C4-2B (cell line): ENCODE data around the gene TLL2.

ENCODE experiments used
- H3K27ac ChIP-seq: fragments of 450-650 bp; 2 replicates; pipeline ENCODE4 v1.5.1; 2017
- ZFX ChIP-seq: fragments of 450-650 bp; IDR thresholded peaks from 2 replicates; pipeline ENCODE4 v1.6.1; 2017
- TF ChIP-seq, protein P1 (sequence below): fragments of 450-650 bp; conservative IDR thresholded peaks from 2 replicates; pipeline ENCODE4 v1.5.1; 2017; ENCODE audit warnings: mild to moderate bottlenecking

The TLL2 gene

DNA sequence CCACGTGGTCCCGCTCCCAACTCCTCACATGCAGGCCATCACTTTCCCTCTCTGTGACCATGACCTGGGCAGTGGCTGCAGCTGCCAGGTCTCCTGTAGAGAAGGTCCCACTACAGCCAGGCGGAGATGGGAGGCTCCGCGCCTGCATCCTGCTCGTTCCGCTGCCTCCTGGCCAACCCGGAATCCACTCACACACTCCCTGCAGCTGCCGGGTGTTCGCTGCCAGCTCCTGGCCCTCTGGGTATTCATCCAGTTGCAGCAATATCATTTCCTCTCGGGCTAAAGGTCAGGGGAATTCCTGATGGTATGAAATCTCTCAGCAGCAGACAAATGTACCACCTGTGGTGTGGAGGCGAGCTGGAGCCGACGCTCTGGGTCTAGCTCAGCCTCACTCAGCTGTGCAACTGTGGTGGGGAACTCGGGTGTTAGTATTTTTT lies 65.7 kb downstream of the TLL2 start:
- TF ChIP-seq, protein P1, sequence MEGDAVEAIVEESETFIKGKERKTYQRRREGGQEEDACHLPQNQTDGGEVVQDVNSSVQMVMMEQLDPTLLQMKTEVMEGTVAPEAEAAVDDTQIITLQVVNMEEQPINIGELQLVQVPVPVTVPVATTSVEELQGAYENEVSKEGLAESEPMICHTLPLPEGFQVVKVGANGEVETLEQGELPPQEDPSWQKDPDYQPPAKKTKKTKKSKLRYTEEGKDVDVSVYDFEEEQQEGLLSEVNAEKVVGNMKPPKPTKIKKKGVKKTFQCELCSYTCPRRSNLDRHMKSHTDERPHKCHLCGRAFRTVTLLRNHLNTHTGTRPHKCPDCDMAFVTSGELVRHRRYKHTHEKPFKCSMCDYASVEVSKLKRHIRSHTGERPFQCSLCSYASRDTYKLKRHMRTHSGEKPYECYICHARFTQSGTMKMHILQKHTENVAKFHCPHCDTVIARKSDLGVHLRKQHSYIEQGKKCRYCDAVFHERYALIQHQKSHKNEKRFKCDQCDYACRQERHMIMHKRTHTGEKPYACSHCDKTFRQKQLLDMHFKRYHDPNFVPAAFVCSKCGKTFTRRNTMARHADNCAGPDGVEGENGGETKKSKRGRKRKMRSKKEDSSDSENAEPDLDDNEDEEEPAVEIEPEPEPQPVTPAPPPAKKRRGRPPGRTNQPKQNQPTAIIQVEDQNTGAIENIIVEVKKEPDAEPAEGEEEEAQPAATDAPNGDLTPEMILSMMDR: no peak
- TF ChIP-seq ZFX: no peak
- no peak overlapping the region for H3K27ac ChIP-seq

DNA sequence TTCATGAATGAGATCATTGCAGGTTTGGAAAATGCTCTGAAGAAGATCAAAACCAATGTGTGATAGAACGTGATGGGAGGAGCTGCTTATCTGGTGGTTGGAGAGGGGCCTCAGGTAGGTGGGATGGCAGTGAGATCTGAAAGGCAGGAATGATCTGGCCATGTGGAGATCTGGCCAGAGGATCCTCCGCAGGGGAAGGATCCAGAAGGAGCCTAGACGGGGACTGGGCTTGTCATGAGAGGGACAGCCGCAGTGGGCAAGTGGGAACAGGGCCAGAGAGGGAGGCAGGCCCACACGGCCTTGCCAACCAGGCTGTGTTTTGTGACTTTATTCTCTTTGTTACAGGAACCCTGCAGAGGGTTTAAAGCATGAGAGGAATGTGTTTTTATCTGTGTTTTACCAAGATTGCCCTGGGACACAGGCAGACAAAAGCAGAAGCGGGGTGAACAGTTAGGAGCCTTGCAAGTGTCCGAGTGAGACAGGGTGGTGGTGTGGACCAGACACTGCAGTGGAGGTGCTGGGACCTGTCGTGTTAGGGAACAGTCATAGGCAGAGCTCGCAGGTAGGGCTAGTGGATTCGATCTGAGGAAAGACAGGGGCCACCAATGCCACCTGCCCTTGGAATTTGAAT lies 66.6 kb downstream of the TLL2 start:
- TF ChIP-seq, protein P1: no peak
- TF ChIP-seq ZFX: no peak
- H3K27ac ChIP-seq: no peak overlapping the region

DNA sequence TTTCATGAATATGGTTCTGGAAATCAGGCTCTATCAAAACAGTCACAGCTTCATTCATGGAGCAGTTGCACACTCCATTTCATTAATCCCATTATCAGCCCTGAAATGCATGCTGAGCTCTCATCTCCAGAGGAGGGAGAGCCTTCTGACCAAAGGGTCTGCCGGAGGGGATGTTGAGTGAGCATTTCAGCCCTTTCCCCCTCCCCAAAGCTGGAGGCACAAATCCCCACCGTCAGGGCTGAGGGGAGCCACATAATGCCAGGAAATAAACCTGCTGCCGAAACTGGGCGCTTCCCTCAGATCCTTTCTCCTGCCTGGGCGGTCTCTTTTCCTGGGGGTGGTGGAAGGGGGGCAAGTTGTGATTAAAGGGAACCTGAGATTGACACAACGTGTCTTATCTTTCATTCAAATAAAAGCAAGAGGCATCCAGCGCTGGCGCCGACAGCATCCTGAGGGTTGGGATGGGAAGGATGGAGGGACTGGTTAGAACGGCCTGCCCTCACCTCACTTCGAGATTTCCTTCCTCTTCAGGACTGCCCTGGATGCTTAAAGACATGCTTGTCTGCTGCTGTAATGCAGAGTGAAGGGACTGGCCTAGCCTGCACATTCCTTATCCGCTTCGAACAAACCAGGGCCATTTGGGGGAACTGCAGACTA lies 71.6 kb downstream of the TLL2 start:
- no peak overlapping the region for H3K27ac ChIP-seq
- TF ChIP-seq, protein P1: no peak
- no peak for TF ChIP-seq ZFX

DNA sequence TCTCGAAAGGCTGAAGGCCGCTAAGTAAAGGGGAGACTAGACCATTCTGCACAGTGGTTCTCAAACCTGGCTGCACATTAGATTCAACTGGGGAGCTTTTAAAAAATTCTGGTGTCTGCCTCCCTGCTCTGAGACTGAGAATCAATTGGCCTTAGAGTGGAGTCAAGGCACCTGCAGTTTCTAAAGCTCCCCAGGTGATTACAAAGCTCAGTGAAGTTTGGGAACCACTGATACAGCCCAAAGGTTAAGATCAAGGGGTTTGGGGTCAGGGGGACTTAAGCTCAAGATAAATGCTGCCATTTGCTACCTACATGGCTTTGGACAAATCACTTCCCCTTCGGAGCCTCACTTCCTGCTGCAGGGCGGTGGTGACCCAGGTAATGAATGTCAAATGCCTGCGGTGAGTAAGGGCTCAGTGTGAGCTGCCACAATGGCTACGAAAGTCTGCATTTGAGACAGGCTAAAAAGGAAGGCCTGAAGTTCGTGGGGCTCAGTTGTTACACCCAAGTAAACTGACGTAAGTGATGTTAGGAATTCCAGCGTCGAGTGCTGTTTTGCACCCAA lies 72.3 kb downstream of the TLL2 start:
- no peak overlapping the region for H3K27ac ChIP-seq
- TF ChIP-seq, protein P1: no peak
- no peak for TF ChIP-seq ZFX

DNA sequence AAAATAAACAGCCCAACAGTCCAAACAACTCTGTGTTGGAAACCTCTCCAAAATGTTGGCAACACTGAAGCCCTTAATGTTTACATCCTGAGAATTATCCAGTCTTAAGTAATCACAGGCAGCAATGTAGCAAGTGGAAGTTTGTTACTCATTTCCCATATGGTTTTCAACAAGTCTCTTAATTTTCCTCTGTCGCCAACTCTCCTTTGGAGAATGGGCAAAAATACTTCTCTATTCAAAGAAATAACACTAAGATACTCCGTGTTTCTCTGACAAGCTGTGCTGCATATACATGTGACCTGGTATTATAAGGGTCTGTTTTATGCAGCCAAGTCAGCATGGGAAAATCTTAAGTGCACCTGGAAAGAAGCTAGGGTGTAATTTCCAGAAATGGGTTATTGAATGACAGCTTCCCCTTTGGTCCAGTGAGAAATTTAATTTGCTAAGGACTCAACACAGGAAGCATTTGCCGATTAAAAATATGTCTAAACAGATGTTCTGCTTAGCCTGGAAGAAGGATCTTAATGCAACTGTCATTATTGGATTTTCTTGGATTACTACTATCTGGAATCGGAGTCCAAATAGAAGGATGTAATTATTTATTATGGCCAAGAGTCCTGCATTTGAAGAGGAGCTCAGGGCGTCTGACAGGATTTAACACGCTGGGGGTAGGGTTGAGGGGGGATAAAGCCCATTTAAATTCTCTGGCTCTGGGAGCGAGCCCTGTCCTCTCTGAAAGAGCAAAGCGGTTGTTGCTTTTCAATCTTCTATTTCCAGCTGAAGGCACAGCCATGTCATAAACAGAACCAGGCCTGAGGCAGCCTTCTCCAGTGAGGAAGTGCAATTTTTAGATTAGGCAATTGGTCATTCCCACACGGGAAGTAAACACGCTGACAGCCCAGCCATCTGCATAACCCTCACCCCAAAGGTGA lies 73.1 kb downstream of the TLL2 start:
- no peak overlapping the region for H3K27ac ChIP-seq
- TF ChIP-seq, protein P1: no peak
- TF ChIP-seq ZFX: no peak

DNA sequence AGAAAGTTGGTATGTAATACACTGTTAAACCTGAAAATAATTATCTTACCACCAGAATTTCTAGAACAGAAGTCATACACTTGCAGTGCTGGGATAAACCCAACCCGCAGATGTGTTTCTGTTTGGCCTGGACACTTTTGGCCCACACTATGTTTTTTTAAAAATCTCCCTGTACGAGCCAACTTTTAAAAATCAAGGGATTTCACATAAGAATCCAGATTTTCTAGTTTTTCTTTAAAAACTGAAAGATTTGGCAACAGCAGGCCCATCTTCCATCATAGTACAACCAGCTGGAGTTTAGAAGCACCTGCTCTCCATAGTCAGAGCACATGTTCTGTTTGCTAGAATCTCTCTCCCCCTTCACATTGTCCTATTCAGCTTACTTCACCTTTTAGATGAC lies 74.0 kb downstream of the TLL2 start:
- H3K27ac ChIP-seq: no peak overlapping the region
- TF ChIP-seq, protein P1: no peak
- no peak for TF ChIP-seq ZFX

DNA sequence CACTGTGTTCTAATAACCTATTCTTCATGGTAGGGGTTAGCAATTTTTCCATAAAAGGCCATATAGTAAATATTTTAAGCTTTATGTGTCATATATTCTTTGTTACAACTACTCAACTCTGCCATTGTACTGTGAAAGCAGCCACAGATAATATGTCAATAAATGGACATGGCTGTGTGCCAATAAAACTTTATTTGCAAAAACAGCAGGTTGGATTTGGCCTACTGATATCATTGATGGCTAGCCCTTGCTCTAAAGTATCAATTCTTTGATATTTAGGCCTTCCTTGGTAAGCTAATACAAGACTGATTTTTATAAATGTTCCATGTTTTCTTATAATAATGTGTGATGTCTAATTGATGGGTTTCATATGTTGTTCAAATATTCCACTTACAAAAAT lies 77.7 kb downstream of the TLL2 start:
- TF ChIP-seq, protein P1: no peak
- no peak for TF ChIP-seq ZFX

More for the DNA sequence above, 77.7 kb downstream of the TLL2 start:
- no peak overlapping the region for H3K27ac ChIP-seq
